ENCODE results near the gene CPA2. TPM values are rescaled to one million over a fixed set of nuclear protein-coding genes. Genes with fewer than 3 reads are reported as not detected.
A peak's percentile ranks its signal among the peaks of the same experiment; 100 is the strongest.

CPA2 gene
- total and polyA plus RNA-seq, 5 donors = 0.05 to 0.67 TPM; not detected in 3

DNA sequence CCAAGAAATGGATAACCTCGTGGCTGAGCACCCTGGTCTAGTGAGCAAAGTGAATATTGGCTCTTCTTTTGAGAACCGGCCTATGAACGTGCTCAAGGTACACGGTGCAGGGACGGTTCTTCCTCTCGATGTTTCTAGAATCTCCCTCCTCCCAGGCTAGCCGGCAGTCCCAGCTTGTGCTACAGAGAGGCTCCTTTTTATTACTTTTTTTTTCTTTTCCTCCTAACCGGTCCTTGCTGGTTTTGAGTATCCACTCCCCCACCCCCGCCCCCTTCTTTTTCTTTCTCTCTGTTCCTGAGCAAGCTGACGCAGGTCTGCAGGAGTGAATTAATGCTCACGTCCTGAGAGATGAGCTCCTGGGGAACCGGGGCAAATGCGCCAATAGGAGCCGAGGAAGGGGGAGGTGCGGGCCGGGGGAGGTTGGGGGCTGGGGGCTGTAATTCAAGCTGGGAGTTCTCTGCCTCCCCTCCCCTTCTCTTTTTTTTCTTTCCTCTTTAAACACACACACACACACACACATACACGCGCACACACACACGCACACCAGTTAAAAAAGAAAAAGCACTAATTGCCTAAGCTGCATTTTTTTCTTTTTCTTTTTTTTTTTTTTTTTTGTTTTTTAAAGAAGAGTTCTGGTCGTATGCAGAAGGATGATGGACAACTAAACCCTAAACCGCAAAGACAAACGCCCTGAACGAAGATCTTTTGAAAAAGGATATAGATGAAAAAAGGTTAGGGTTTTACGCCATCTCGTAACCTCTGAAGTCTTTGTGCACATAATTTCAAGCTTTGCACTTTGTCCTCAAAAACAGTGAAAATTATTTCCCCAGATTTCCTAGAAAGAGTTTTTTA is 6.6 kb downstream of the CPA2 start:
- H3K27ac ChIP-seq (ENCODE audit: low read length) = no peak overlapping the region
- peak overlapping the region; percentile 34 for H3K4me3 ChIP-seq (ENCODE audit: low read length)
- H3K27me3 ChIP-seq (ENCODE audit: control insufficient read depth, insufficient read depth) = no peaks in the 10 kb centered on the region
- ATAC-seq = peak in 1 of 2 donors; percentile 35
- 13% methylated on average over 25 of the region's 25 CpGs for WGBS
- intact Hi-C loops (cut with DNase I) = no loop called here
- DNase-seq = peak in 1 of 3 donors; percentile 55
- H3K4me1 ChIP-seq (ENCODE audit: control insufficient read depth, insufficient read depth, low read length) = peaks cover 5% of the 10 kb centered on the region
- H3K9me3 ChIP-seq (ENCODE audit: control insufficient read depth, low read length) = no peaks in the 10 kb centered on the region

DNA sequence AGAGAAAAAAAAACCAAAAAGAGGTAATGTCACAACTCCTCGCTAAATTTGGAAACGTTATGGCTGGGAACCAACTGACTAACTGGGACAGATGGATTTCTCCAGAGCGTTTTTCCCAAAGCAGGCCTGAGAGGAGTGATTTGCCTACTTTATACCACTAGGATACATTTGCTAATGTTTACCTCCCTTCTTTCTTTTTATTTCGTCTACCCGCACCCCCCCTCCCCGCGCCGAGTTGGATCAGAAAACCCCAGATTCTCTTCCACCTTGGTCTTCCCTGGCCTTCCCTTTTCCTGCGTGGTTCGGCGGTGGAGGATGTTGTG is 7.2 kb downstream of the CPA2 start:
- Histone ChIP-seq H3K9me3 (ENCODE audit: control insufficient read depth, low read length) (no peaks in the 10 kb centered on the region), H3K27me3 (ENCODE audit: control insufficient read depth, insufficient read depth) (no peaks in the 10 kb centered on the region), H3K4me1 (ENCODE audit: control insufficient read depth, insufficient read depth, low read length) (peaks cover 5% of the 10 kb centered on the region), H3K4me3 (ENCODE audit: low read length) (peak overlapping the region; percentile 12), H3K27ac (ENCODE audit: low read length) (peak overlapping the region; percentile 55)
- ATAC-seq = no peak
- intact Hi-C loops (cut with DNase I) = no loop called here
- WGBS = 39% methylated on average over 11 of the region's 11 CpGs
- no peak for DNase-seq

DNA sequence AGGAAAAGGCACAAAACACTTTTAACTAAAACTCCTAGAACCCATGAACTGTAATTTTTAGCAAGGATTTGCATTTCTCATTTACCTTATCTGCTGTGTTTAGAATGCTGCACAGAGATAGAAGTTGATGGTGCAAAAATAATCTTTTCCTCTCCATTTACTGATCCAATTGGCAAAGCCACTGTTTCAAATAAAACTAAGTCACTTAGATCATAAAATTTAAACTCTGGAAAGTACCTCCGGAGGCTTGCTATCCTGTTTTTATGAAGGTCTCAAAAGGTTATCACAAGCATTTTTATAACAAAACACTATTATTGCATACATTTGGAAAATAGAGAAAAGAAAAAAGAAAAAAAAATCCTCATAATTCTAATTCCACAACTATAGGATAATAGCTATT is 7.6 kb downstream of the CPA2 start:
- intact Hi-C loops (cut with DNase I) = no loop called here
- H3K27me3 ChIP-seq (ENCODE audit: control insufficient read depth, insufficient read depth) = no peaks in the 10 kb centered on the region
- WGBS = 40% methylated on average over 1 of the region's 1 CpG
- H3K4me3 ChIP-seq (ENCODE audit: low read length) = no peak overlapping the region
- H3K4me1 ChIP-seq (ENCODE audit: control insufficient read depth, insufficient read depth, low read length) = peaks cover 5% of the 10 kb centered on the region
- no peak overlapping the region for H3K27ac ChIP-seq (ENCODE audit: low read length)
- H3K9me3 ChIP-seq (ENCODE audit: control insufficient read depth, low read length) = no peaks in the 10 kb centered on the region
- ATAC-seq (no peak), DNase-seq (no peak)

DNA sequence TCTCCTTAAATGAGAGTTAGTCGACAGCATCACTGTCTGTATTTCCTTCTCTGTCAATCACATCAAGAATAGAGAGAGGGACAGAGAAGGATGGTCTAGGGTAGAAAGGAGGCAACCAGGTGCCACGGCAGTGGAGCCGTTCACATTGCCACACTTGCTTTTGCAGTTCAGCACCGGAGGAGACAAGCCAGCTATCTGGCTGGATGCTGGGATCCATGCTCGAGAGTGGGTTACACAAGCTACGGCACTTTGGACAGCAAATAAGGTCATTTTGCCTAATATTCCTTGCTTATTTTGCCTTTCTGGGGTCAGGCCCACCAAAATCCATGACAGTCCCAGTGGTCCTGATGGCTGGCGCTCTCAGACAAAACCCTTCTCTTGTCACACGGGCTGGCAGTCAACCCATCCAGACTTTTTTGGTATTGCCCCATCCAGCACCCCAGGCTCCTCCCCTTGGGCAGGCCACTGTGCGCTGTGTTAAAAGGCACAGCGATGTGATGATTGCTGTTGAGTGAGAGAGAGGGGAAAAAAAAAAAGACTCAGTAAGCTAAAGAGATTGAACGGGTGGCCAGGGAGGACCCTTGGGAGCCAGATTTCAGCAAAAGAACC is 8.4 kb downstream of the CPA2 start:
- H3K4me3 ChIP-seq (ENCODE audit: low read length) = no peak overlapping the region
- WGBS = 58% methylated on average over 11 of the region's 11 CpGs
- no peaks in the 10 kb centered on the region for H3K9me3 ChIP-seq (ENCODE audit: control insufficient read depth, low read length)
- no peak overlapping the region for H3K27ac ChIP-seq (ENCODE audit: low read length)
- no peaks in the 10 kb centered on the region for H3K27me3 ChIP-seq (ENCODE audit: control insufficient read depth, insufficient read depth)
- DNase-seq (peak; percentile 44 to 62 (median 53)), ATAC-seq (no peak)
- intact Hi-C loops (cut with DNase I) = no loop called here
- peaks cover 5% of the 10 kb centered on the region for H3K4me1 ChIP-seq (ENCODE audit: control insufficient read depth, insufficient read depth, low read length)

DNA sequence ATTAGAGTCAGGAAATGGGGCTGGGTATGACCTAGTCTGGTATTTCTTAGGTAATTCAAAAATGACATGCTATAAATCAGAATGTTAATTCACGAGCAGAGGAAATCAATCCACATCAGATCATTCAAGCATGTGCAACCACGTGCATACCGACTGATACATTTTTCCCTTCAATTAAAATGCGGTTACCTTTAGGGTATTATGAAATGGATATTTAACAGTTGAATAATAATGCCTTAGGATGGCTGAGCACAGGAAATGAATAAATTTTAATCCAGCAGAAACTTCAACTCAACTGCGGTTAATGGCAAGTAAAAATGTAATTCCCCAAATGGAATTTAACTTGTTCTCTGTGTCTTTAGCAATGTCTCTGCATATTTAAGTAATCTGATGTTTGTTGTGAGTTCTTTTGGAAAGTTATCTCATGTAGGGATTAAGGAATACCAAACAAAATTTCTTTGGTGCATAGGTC is 9.2 kb downstream of the CPA2 start:
- Histone ChIP-seq H3K27ac (ENCODE audit: low read length) (no peak overlapping the region), H3K27me3 (ENCODE audit: control insufficient read depth, insufficient read depth) (no peaks in the 10 kb centered on the region), H3K4me1 (ENCODE audit: control insufficient read depth, insufficient read depth, low read length) (peaks cover 6% of the 10 kb centered on the region), H3K4me3 (ENCODE audit: low read length) (no peak overlapping the region), H3K9me3 (ENCODE audit: control insufficient read depth, low read length) (no peaks in the 10 kb centered on the region)
- DNase-seq (no peak), ATAC-seq (no peak)
- WGBS = 83% methylated on average over 5 of the region's 5 CpGs
- intact Hi-C loops (cut with DNase I) = no loop called here

DNA sequence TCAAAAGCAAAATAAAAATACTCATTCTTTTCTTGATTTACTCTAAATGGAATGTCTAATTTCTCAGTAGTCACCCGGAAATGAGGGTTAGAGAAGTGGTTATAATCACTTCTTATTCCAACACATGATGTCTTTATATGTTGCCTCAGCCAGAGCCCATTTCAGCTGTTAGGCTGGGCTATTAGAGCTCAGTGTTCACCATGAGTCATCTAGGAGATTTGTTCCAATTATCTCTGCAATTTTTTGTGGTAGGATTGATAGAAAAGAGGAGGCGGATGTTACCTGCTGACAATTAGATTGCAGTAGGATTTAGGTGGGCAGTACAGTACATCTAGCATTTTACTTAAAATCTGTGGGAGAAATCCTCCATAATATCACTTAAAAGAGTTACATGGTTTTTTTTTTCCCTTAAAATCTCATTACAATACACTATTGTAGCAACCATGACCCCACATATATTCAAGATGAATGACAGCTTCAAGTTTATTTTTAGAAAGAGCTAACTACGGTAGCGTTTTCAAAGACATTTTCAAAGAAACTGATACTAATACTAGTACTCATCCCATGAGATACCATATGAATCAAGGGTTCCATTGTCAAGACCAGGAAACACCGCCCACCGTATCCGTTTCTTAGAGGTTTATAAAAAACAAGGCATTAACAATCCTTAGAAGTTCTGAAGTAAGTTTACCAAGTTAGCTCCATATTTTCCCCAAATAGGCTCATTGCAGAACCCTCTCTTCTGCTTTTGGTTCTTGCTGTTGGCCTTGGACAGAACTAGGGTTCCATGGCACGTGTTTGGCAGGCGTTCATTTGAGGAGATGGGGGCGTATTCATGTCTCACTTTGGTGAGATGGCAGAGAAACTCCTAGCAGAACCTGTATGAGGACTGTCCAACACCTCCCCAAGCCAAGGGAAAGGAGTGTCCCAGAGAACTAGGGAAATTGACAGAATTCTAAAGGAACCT is 10.4 kb downstream of the CPA2 start:
- Histone ChIP-seq H3K4me1 (ENCODE audit: control insufficient read depth, insufficient read depth, low read length) (peaks cover 9% of the 10 kb centered on the region), H3K27me3 (ENCODE audit: control insufficient read depth, insufficient read depth) (no peaks in the 10 kb centered on the region), H3K4me3 (ENCODE audit: low read length) (no peak overlapping the region), H3K9me3 (ENCODE audit: control insufficient read depth, low read length) (no peaks in the 10 kb centered on the region), H3K27ac (ENCODE audit: low read length) (no peak overlapping the region)
- WGBS = 73% methylated on average over 10 of the region's 10 CpGs
- intact Hi-C loops (cut with DNase I) = no loop called here
- DNase-seq (no peak), ATAC-seq (no peak)

DNA sequence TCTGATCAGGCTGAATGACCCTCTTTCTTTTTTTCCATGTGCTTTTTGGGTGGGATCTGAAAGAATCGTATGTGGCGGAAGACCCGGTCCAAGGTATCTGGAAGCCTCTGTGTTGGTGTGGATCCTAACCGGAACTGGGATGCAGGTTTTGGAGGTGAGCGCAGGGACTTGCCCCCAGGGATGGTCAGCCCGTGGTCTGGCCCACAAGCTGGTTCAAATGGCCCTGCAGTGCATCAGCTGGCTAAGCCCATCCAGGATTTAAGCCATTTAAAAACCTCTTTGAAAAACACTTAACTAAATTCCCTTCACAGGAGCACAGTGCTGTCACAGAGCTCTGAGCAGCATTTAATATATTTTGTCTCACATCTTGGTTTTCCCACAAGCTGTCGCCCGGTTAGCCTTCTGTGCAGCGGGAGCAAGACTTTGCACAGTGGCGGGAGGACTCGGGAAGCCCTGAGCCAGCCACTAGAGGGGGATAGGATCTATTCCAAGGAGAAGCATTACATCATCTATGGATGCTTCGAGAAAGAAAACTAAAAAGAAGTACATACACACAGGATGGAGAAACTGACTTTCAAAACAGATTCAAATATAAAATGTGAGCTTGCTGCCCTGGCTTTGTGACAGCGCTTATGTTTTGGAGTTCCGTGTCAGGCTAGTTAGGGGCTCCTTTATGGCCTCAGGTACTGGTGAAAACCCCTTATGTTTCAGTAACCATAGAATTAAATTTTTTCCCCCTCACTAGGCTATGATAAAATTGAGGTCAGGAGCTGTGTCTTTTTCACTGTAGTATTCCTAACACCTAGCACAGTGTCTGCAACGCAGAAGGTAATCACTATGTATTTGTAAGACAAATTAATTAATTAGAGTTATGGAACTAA is 11.3 kb downstream of the CPA2 start:
- peak; percentile 63 to 80 (median 80) for DNase-seq
- H3K27me3 ChIP-seq (ENCODE audit: control insufficient read depth, insufficient read depth) = no peaks in the 10 kb centered on the region
- no peak overlapping the region for H3K4me3 ChIP-seq (ENCODE audit: low read length)
- WGBS = 60% methylated on average over 15 of the region's 15 CpGs
- no peak overlapping the region for H3K27ac ChIP-seq (ENCODE audit: low read length)
- H3K9me3 ChIP-seq (ENCODE audit: control insufficient read depth, low read length) = no peaks in the 10 kb centered on the region
- peaks cover 4% of the 10 kb centered on the region for H3K4me1 ChIP-seq (ENCODE audit: control insufficient read depth, insufficient read depth, low read length)
- ATAC-seq = peak; percentile 85 to 88
- intact Hi-C loops (cut with DNase I) = no loop called here

DNA sequence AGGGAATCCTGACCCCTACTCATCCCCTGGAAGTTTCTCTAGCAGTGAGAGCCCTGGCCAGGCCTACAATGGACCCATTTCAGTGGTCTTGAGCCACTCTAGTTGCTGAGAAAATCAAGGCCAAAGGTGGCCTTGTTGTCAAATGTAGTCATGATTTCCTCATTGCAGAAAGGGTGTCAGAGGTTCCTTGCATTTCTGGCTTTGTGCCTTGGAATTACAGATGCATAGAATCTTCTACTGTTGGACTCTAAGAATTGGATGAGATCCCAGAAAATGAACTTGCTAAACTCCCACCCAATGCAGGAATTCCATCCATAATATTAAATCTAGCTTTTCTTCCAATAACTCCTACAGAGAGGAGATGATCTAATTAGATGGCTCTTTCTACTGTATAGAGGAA is 12.2 kb downstream of the CPA2 start:
- no peaks in the 10 kb centered on the region for H3K9me3 ChIP-seq (ENCODE audit: control insufficient read depth, low read length)
- ATAC-seq (no peak), DNase-seq (no peak)
- H3K4me3 ChIP-seq (ENCODE audit: low read length) = no peak overlapping the region
- H3K27ac ChIP-seq (ENCODE audit: low read length) = no peak overlapping the region
- no peaks in the 10 kb centered on the region for H3K27me3 ChIP-seq (ENCODE audit: control insufficient read depth, insufficient read depth)
- intact Hi-C loops (cut with DNase I) = no loop called here
- peaks cover 4% of the 10 kb centered on the region for H3K4me1 ChIP-seq (ENCODE audit: control insufficient read depth, insufficient read depth, low read length)

DNA sequence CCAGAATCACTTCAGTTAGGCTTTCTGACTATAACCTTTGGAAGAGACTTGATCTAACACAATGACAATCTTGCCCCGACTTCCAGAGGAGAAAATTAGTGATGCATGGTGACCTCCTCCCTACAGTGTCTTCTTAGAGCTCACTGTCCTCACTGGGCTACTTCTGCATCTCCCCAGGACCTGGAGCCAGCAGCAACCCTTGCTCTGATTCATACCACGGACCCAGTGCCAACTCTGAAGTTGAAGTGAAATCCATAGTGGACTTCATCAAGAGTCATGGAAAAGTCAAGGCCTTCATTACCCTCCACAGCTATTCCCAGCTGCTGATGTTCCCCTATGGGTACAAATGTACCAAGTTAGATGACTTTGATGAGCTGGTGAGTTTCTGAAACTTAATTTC is 12.6 kb downstream of the CPA2 start:
- Histone ChIP-seq H3K9me3 (ENCODE audit: control insufficient read depth, low read length) (no peaks in the 10 kb centered on the region), H3K27me3 (ENCODE audit: control insufficient read depth, insufficient read depth) (no peaks in the 10 kb centered on the region), H3K27ac (ENCODE audit: low read length) (no peak overlapping the region), H3K4me3 (ENCODE audit: low read length) (no peak overlapping the region), H3K4me1 (ENCODE audit: control insufficient read depth, insufficient read depth, low read length) (peaks cover 4% of the 10 kb centered on the region)
- intact Hi-C loops (cut with DNase I) = no loop called here
- 66% methylated on average over 2 of the region's 2 CpGs for WGBS
- DNase-seq (no peak), ATAC-seq (no peak)

DNA sequence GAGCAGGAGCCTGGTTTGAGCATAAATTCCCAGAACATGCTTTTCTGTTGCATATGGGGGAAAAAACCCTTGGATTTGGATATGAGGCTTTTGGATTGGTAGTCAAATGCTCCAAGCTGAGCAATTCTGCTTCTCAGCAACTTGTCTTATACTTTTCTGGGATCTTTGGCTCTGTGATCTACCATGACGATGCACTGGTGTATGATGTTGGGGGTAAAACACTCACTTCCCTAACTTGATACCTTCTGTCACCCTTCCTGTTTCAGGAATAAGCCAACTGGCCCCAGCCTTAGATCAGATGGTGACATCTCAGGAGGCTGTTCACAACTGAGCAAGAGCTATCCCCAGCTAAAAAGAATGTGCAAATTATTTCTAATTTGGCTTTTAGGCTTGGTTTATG is 13.2 kb downstream of the CPA2 start:
- Histone ChIP-seq H3K4me1 (ENCODE audit: control insufficient read depth, insufficient read depth, low read length) (peaks cover 4% of the 10 kb centered on the region), H3K4me3 (ENCODE audit: low read length) (no peak overlapping the region), H3K27me3 (ENCODE audit: control insufficient read depth, insufficient read depth) (no peaks in the 10 kb centered on the region), H3K27ac (ENCODE audit: low read length) (no peak overlapping the region), H3K9me3 (ENCODE audit: control insufficient read depth, low read length) (no peaks in the 10 kb centered on the region)
- 93% methylated on average over 1 of the region's 1 CpG for whole genome bisulfite sequencing
- intact Hi-C loops (cut with DNase I) = no loop called here
- ATAC-seq (no peak), DNase-seq (no peak)
